WERI-Rb-1 (cell line): ENCODE data around the gene NEK1.
"Not testable (repeated sequence)": the region's sequence is repeated elsewhere in the genome, so short reads cannot be mapped to it uniquely, and the experiment has no call there.

Experiments used
- DNase-seq: peaks from one replicate; pipeline ENCODE4 v3.0.0-alpha.2; 2020
- H3K27ac ChIP-seq: fragments of 250-450 bp; sonication (Bioruptor Pico); 2 replicates; pipeline ENCODE4 v1.5.1; 2020; ENCODE audit warnings: mild to moderate bottlenecking, moderate library complexity
- H3K27me3 ChIP-seq: fragments of 250-450 bp; sonication (Bioruptor Pico); 2 replicates; pipeline ENCODE4 v1.5.1; 2021; ENCODE audit warnings: mild to moderate bottlenecking, low read depth, moderate library complexity; ENCODE audit not compliant: insufficient read depth, severe bottlenecking
- H3K36me3 ChIP-seq: fragments of 250-450 bp; sonication (Bioruptor Pico); 2 replicates; pipeline ENCODE4 v1.5.1; 2020; ENCODE audit warnings: mild to moderate bottlenecking, moderate library complexity
- H3K4me3 ChIP-seq: 2 replicates; pipeline ENCODE4 v1.5.1; 2011; ENCODE audit warnings: low read depth, mild to moderate bottlenecking, control low read depth, low read length
- H3K9me3 ChIP-seq: fragments of 250-450 bp; sonication (Bioruptor Pico); 2 replicates; pipeline ENCODE4 v1.5.1; 2021; ENCODE audit warnings: mild to moderate bottlenecking, moderate library complexity; ENCODE audit not compliant: severe bottlenecking
- TF ChIP-seq, protein P1 (sequence below): IDR thresholded peaks from 2 replicates; pipeline ENCODE4 v1.5.1; 2011; ENCODE audit warnings: low read depth, mild to moderate bottlenecking, control low read depth, inconsistent platforms, low read length

Gene NEK1

DNA sequence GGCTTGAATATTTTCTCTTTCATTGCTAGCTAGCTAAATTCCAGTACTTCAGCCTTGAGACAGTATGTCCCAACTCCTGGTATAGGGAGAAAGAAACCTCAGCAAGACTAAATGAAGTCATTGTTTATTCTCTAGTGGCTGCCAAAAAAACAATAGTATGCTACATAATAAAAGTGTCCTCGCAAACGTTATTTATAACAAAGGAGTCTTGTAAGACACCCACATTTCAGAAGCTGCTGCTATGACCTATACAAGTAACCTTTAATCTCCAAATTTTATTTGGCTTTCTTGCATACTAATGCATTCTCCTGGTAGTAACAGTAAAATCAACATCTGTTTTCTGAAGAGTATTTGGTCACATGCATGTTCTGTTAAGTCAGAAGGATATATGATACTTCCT lies 28.8 kb downstream of the NEK1 start:
- no peaks in the 10 kb centered on the region for H3K9me3 ChIP-seq
- H3K4me3 ChIP-seq, result no peak overlapping the region
- no peak overlapping the region for H3K27ac ChIP-seq
- TF ChIP-seq, protein P1, sequence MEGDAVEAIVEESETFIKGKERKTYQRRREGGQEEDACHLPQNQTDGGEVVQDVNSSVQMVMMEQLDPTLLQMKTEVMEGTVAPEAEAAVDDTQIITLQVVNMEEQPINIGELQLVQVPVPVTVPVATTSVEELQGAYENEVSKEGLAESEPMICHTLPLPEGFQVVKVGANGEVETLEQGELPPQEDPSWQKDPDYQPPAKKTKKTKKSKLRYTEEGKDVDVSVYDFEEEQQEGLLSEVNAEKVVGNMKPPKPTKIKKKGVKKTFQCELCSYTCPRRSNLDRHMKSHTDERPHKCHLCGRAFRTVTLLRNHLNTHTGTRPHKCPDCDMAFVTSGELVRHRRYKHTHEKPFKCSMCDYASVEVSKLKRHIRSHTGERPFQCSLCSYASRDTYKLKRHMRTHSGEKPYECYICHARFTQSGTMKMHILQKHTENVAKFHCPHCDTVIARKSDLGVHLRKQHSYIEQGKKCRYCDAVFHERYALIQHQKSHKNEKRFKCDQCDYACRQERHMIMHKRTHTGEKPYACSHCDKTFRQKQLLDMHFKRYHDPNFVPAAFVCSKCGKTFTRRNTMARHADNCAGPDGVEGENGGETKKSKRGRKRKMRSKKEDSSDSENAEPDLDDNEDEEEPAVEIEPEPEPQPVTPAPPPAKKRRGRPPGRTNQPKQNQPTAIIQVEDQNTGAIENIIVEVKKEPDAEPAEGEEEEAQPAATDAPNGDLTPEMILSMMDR, result no peak
- no peaks in the 10 kb centered on the region for H3K27me3 ChIP-seq
- H3K36me3 ChIP-seq, result peaks cover 20% of the 10 kb centered on the region
- no peak for DNase-seq

DNA sequence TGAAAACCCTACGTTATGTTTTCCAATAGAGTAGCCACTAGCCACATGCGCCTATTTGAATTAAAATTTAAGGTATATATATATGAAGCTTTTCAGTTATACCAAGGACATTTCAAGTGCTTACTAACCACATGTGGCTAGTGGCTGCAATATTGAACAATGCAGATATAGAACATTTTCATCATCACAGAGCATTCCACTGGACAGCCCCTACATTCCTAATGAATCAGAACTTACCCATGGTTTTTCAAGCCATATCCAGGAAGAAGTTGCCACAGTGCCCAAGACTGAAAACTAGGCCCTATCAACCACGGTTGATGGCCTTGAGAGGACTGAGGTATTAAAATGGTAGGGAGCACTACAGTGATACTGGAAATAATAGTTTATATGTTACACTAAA lies 29.7 kb downstream of the NEK1 start:
- Histone ChIP-seq H3K27ac (no peak overlapping the region), H3K27me3 (no peaks in the 10 kb centered on the region), H3K9me3 (no peaks in the 10 kb centered on the region), H3K36me3 (peaks cover 20% of the 10 kb centered on the region), H3K4me3 (no peak overlapping the region)
- DNase-seq, result no peak
- TF ChIP-seq, protein P1, result no peak

- no peak overlapping the region for H3K4me3 ChIP-seq
- TF ChIP-seq, protein P1, result no peak
- DNase-seq, result no peak
- peaks cover 20% of the 10 kb centered on the region for H3K36me3 ChIP-seq
- H3K27ac ChIP-seq, result no peak overlapping the region
- H3K9me3 ChIP-seq, result no peaks in the 10 kb centered on the region
- no peaks in the 10 kb centered on the region for H3K27me3 ChIP-seq
These were observed 30.2 kb downstream of the NEK1 start for GRCh38 chr4:169582203-169582602.

GRCh38 chr4:169573889-169574288 lies 38.5 kb downstream of the NEK1 start:
- no peak for DNase-seq
- Histone ChIP-seq H3K36me3 (peaks cover 9% of the 10 kb centered on the region), H3K27me3 (no peaks in the 10 kb centered on the region), H3K9me3 (no peaks in the 10 kb centered on the region), H3K4me3 (no peak overlapping the region), H3K27ac (no peak overlapping the region)
- TF ChIP-seq, protein P1, result no peak

- Histone ChIP-seq H3K27me3 (no peaks in the 10 kb centered on the region), H3K9me3 (no peaks in the 10 kb centered on the region), H3K4me3 (no peak overlapping the region), H3K36me3 (peaks cover 7% of the 10 kb centered on the region), H3K27ac (no peak overlapping the region)
- TF ChIP-seq, protein P1, result no peak
- no peak for DNase-seq
These were observed 40.9 kb downstream of the NEK1 start for GRCh38 chr4:169571435-169571834.

GRCh38 chr4:169571012-169571411 lies 41.4 kb downstream of the NEK1 start:
- H3K27ac ChIP-seq, H3K27me3 ChIP-seq, H3K36me3 ChIP-seq, H3K4me3 ChIP-seq, DNase-seq, H3K9me3 ChIP-seq: not testable (repeated sequence)

- DNase-seq, H3K36me3 ChIP-seq, H3K27ac ChIP-seq, H3K4me3 ChIP-seq, H3K27me3 ChIP-seq, H3K9me3 ChIP-seq: not testable (repeated sequence)
These were observed 42.1 kb downstream of the NEK1 start for GRCh38 chr4:169570266-169570665.

DNA sequence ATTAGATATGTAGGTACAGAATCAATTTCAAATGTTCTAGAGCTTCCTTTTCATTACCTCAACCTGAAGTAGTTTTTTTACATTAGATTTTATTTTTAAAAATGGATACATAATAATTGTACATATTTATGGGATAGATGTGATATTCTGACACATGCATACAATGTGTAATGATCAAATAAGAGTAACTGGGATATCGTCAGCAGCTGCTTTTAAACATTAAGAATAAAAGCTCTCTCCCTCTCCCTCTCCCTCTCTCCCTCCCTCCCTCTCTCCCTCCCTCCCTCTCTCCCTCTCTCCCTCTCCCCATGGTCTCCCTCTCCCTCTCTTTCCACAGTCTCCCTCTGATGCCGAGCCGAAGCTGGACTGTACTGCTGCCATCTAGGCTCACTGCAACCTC lies 43.2 kb downstream of the NEK1 start:
- DNase-seq, H3K27me3 ChIP-seq, H3K36me3 ChIP-seq, H3K9me3 ChIP-seq, H3K27ac ChIP-seq, H3K4me3 ChIP-seq: not testable (repeated sequence)
